HepG2 (cell line): Measurements from ENCODE around the gene PRSS27. TPM values are rescaled to one million over a fixed set of nuclear protein-coding genes. Genes with fewer than 3 reads are reported as not detected.

ENCODE experiments used
- ATF7 ChIP-seq, 2 experiments: fragments of 450-650 bp in 1 of 2; sonication (generic) in 1 of 2; formaldehyde crosslinking in 1 of 2; IDR thresholded peaks; 2 replicates each; pipeline versions ENCODE4 v1.4.0 to v1.6.1; 2016 to 2020; ENCODE audit warnings: antibody characterized with exemption in 1 of 2, mild to moderate bottlenecking in 1 of 2, missing genetic modification reagents in 1 of 2
- DMAP1 ChIP-seq: IDR thresholded peaks from 2 replicates; pipeline ENCODE4 v1.6.1; 2016
- GABPB1 ChIP-seq: IDR thresholded peaks from 2 replicates; pipeline ENCODE4 v1.6.1; 2016; ENCODE audit warnings: mild to moderate bottlenecking, missing genetic modification reagents, moderate library complexity, missing compliant biosample characterization
- GTF3A ChIP-seq: sonication (generic); formaldehyde crosslinking; conservative IDR thresholded peaks from 2 replicates; pipeline ENCODE4 v1.4.0; 2020; ENCODE audit warnings: mild to moderate bottlenecking, missing genetic modification reagents
- HES4 ChIP-seq: sonication (generic); formaldehyde crosslinking; IDR thresholded peaks from 2 replicates; pipeline ENCODE4 v1.9.0; 2021; ENCODE audit warnings: mild to moderate bottlenecking, missing genetic modification reagents, borderline replicate concordance
- HNF4G ChIP-seq, 2 experiments: sonication (generic) in 1 of 2; formaldehyde crosslinking in 1 of 2; IDR thresholded peaks; 2 replicates each; pipeline versions ENCODE4 v1.4.0 to v1.6.1; 2011 to 2020; ENCODE audit warnings: borderline replicate concordance in 2 of 2, low read depth in 2 of 2, mild to moderate bottlenecking in 2 of 2, low read length in 1 of 2, missing genetic modification reagents in 1 of 2, moderate library complexity in 1 of 2
- MED13 ChIP-seq: sonication (generic); formaldehyde crosslinking; IDR thresholded peaks from 2 replicates; pipeline ENCODE4 v1.5.0; 2020; ENCODE audit warnings: missing genetic modification reagents
- PHF21A ChIP-seq: sonication (generic); formaldehyde crosslinking; IDR thresholded peaks from 2 replicates; pipeline ENCODE4 v1.5.0; 2020; ENCODE audit warnings: mild to moderate bottlenecking, missing genetic modification reagents
- POGZ ChIP-seq: sonication (generic); formaldehyde crosslinking; IDR thresholded peaks from 2 replicates; pipeline ENCODE4 v1.4.0; 2020; ENCODE audit warnings: mild to moderate bottlenecking, missing genetic modification reagents
- PPARG ChIP-seq: conservative IDR thresholded peaks from 2 replicates; pipeline ENCODE4 v1.6.1; 2016; ENCODE audit warnings: missing biosample characterization, missing genetic modification reagents
- RFXANK ChIP-seq: IDR thresholded peaks from 2 replicates; pipeline ENCODE4 v1.6.1; 2016
- TBX3 ChIP-seq: fragments of 450-650 bp; IDR thresholded peaks from 2 replicates; pipeline ENCODE4 v1.6.1; 2017; ENCODE audit warnings: antibody characterized with exemption, mild to moderate bottlenecking, inconsistent platforms, borderline replicate concordance
- TGIF2 ChIP-seq: IDR thresholded peaks from 2 replicates; pipeline ENCODE4 v1.6.1; 2016; ENCODE audit warnings: control low read depth, missing compliant biosample characterization
- ZNF564 ChIP-seq: sonication (generic); formaldehyde crosslinking; IDR thresholded peaks from 2 replicates; pipeline ENCODE4 v1.8.1; 2023; ENCODE audit warnings: mild to moderate bottlenecking, missing genetic modification reagents
- ZNF616 ChIP-seq: sonication (generic); formaldehyde crosslinking; IDR thresholded peaks from 2 replicates; pipeline ENCODE4 v1.5.0; 2020; ENCODE audit warnings: low read depth, mild to moderate bottlenecking, missing genetic modification reagents
- polyA plus RNA-seq, 8 experiments: library from polyadenylated mRNA; depleted of rRNA in 3 of 8; stranded (reverse) in 7 of 8; unstranded in 1 of 8; fragments of >200 nt; fragmentation: Illumina TruSeq in 4 of 8; extraction: Trizol in 4 of 8; gene quantifications; 2 replicates each; pipeline versions ENCODE4 v1.2.1 to v1.2.3, GENCODE V29; 2011 to 2016; ENCODE audit warnings: low read depth in 4 of 8, missing spikeins in 1 of 8, mixed read lengths in 1 of 8; ENCODE audit not compliant: insufficient read depth in 1 of 8
- total RNA-seq, 5 experiments: library from RNA; depleted of rRNA; stranded (reverse); fragments of >200 nt; fragmentation: Illumina TruSeq; extraction: Trizol; gene quantifications; 2 replicates each; pipeline ENCODE4 v1.2.3, GENCODE V29; 2016; ENCODE audit warnings: low read depth in 1 of 5
- TF ChIP-seq, protein P1 (sequence below): sonication (generic); formaldehyde crosslinking; IDR thresholded peaks from 2 replicates; pipeline ENCODE4 v1.5.1; 2020; ENCODE audit warnings: mild to moderate bottlenecking, missing genetic modification reagents, moderate library complexity
- TF ChIP-seq, protein P2 (sequence below): sonication (generic); formaldehyde crosslinking; IDR thresholded peaks from 2 replicates; pipeline ENCODE4 v1.4.0; 2020; ENCODE audit warnings: missing genetic modification reagents
- TF ChIP-seq, protein P3 (sequence below): sonication (generic); formaldehyde crosslinking; IDR thresholded peaks from 2 replicates; pipeline ENCODE4 v1.4.0; 2020; ENCODE audit warnings: mild to moderate bottlenecking, missing genetic modification reagents
- TF ChIP-seq, protein P4 (sequence below): sonication (generic); formaldehyde crosslinking; conservative IDR thresholded peaks from 2 replicates; pipeline ENCODE4 v1.8.0; 2022; ENCODE audit warnings: low read depth, missing genetic modification reagents
- TF ChIP-seq, protein P5 (sequence below): IDR thresholded peaks from 2 replicates; pipeline ENCODE4 v1.6.1; 2018; ENCODE audit warnings: missing genetic modification reagents, mild to moderate bottlenecking, missing compliant biosample characterization
- TF ChIP-seq, protein P6 (sequence below): sonication (generic); formaldehyde crosslinking; IDR thresholded peaks from 2 replicates; pipeline ENCODE4 v1.5.0; 2020; ENCODE audit warnings: missing genetic modification reagents, mild to moderate bottlenecking, borderline replicate concordance
- TF ChIP-seq, protein P7 (sequence below): IDR thresholded peaks from 2 replicates; pipeline ENCODE4 v1.6.1; 2012; ENCODE audit warnings: inconsistent platforms

Gene PRSS27
- total and polyA plus RNA-seq, 2 of the 13 experiments (the other 11 are each of a cell fraction or from before 2014, with no cell fraction given) = 0.20 to 0.73 TPM

DNA sequence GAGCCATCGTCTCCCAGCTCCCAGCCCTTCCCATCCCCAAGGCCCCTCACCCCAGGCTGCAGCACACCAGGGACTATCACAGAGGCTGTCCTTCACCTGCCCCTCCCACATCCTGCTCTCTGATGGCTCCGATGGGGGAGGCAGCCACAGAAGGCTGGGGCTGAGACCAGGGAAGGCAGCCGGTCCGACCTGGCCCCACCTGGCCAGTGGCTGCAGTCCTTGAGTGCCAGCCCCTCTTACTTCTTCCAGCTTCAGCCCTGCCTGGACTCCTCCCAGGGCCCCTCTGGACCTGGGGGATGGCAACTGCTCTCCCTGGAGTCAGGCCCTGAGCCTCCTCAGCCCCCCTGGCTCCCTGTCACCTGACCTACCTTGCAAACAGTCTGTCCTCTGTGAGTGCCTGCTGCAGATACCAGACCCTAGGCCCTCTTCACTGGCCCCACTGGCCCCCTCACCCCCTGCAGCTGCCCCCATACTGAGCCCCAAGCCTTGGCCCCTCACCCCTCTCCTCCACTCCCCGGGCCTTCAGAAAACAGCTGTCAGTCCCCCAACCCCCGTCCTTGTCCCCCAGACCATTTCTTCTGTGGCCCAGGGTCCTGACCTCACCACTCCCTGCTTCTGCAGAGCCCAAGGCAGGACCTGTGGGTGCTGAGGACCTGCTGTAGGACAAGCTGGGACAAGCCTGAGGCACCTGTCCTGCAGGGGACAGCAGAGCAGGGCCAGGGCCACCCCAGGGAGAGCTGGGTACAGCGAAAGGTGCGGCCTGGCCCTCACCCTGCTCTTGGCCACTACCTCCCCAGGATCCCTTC, 19.8 kb upstream of the PRSS27 start (continued):
- TF ChIP-seq ATF7 (IDR thresholded peaks at IDR 0.05) (no peak), ATF7 (CRISPR knock-in tag; IDR thresholded peaks at IDR 0.05) (no peak), TGIF2 (CRISPR knock-in tag) (no peak), PPARG (CRISPR knock-in tag) (no peak), MED13 (CRISPR knock-in tag) (no peak), HNF4G (IDR thresholded peaks at IDR 0.05; ENCODE audit: borderline replicate concordance, low read depth, low read length) (no peak), HNF4G (CRISPR knock-in tag; IDR thresholded peaks at IDR 0.05; ENCODE audit: borderline replicate concordance, low read depth) (no peak), ZNF564 (CRISPR knock-in tag) (no peak), RFXANK (CRISPR knock-in tag) (no peak), DMAP1 (0 out of 2 replicates have a peak, but pooled peaks have one; percentile 31), GABPB1 (CRISPR knock-in tag) (peak; percentile 46; the same call in 1 of the 2 replicates), PHF21A (no peak), TBX3 (no peak), POGZ (CRISPR knock-in tag) (no peak), ZNF616 (CRISPR knock-in tag) (no peak), HES4 (CRISPR knock-in tag) (no peak), GTF3A (CRISPR knock-in tag) (no peak)
- TF ChIP-seq, protein P1, sequence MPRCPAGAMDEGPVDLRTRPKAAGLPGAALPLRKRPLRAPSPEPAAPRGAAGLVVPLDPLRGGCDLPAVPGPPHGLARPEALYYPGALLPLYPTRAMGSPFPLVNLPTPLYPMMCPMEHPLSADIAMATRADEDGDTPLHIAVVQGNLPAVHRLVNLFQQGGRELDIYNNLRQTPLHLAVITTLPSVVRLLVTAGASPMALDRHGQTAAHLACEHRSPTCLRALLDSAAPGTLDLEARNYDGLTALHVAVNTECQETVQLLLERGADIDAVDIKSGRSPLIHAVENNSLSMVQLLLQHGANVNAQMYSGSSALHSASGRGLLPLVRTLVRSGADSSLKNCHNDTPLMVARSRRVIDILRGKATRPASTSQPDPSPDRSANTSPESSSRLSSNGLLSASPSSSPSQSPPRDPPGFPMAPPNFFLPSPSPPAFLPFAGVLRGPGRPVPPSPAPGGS (CRISPR knock-in tag) = no peak
- TF ChIP-seq, protein P2, sequence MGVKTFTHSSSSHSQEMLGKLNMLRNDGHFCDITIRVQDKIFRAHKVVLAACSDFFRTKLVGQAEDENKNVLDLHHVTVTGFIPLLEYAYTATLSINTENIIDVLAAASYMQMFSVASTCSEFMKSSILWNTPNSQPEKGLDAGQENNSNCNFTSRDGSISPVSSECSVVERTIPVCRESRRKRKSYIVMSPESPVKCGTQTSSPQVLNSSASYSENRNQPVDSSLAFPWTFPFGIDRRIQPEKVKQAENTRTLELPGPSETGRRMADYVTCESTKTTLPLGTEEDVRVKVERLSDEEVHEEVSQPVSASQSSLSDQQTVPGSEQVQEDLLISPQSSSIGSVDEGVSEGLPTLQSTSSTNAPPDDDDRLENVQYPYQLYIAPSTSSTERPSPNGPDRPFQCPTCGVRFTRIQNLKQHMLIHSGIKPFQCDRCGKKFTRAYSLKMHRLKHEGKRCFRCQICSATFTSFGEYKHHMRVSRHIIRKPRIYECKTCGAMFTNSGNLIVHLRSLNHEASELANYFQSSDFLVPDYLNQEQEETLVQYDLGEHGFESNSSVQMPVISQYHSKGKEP (CRISPR knock-in tag) = no peak
- TF ChIP-seq, protein P3, sequence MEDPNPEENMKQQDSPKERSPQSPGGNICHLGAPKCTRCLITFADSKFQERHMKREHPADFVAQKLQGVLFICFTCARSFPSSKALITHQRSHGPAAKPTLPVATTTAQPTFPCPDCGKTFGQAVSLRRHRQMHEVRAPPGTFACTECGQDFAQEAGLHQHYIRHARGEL (CRISPR knock-in tag) = no peak
- TF ChIP-seq, protein P4, sequence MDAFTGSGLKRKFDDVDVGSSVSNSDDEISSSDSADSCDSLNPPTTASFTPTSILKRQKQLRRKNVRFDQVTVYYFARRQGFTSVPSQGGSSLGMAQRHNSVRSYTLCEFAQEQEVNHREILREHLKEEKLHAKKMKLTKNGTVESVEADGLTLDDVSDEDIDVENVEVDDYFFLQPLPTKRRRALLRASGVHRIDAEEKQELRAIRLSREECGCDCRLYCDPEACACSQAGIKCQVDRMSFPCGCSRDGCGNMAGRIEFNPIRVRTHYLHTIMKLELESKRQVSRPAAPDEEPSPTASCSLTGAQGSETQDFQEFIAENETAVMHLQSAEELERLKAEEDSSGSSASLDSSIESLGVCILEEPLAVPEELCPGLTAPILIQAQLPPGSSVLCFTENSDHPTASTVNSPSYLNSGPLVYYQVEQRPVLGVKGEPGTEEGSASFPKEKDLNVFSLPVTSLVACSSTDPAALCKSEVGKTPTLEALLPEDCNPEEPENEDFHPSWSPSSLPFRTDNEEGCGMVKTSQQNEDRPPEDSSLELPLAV (CRISPR knock-in tag) = no peak
- TF ChIP-seq, protein P5, sequence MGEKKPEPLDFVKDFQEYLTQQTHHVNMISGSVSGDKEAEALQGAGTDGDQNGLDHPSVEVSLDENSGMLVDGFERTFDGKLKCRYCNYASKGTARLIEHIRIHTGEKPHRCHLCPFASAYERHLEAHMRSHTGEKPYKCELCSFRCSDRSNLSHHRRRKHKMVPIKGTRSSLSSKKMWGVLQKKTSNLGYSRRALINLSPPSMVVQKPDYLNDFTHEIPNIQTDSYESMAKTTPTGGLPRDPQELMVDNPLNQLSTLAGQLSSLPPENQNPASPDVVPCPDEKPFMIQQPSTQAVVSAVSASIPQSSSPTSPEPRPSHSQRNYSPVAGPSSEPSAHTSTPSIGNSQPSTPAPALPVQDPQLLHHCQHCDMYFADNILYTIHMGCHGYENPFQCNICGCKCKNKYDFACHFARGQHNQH (CRISPR knock-in tag) = 0 out of 2 replicates have a peak, but pooled peaks have one; percentile 30
- TF ChIP-seq, protein P6, sequence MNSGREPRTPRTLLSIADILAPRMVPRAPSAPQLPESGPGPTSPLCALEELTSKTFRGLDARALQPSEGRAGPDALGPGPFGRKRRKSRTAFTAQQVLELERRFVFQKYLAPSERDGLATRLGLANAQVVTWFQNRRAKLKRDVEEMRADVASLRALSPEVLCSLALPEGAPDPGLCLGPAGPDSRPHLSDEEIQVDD (CRISPR knock-in tag) = no peak
- TF ChIP-seq, protein P7, sequence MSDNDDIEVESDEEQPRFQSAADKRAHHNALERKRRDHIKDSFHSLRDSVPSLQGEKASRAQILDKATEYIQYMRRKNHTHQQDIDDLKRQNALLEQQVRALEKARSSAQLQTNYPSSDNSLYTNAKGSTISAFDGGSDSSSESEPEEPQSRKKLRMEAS = no peak
